Activated naive CD8-positive, alpha-beta T cell (primary cell): Measurements from ENCODE around the gene DNAH7.

Experiments used
- H3K27ac Mint-ChIP-seq: one replicate; pipeline ENCODE4 v1.8.0; 2021; ENCODE audit warnings: mixed read lengths
- H3K27me3 Mint-ChIP-seq: one replicate; pipeline ENCODE4 v1.8.0; 2021; ENCODE audit warnings: mixed read lengths
- H3K36me3 Mint-ChIP-seq: one replicate; pipeline ENCODE4 v1.8.0; 2021; ENCODE audit warnings: mixed read lengths
- H3K4me1 Mint-ChIP-seq: one replicate; pipeline ENCODE4 v1.8.0; 2021; ENCODE audit warnings: low read depth, mixed read lengths
- H3K4me3 Mint-ChIP-seq: one replicate; pipeline ENCODE4 v1.8.0; 2021; ENCODE audit warnings: mild to moderate bottlenecking, mixed read lengths
- H3K9me3 Mint-ChIP-seq: one replicate; pipeline ENCODE4 v1.8.0; 2021; ENCODE audit warnings: low read depth, mixed read lengths

The DNAH7 gene

GRCh38 chr2:195734931-195735330, 333.7 kb downstream of the DNAH7 start:
- Mint-ChIP-seq H3K4me1 (no peaks in the 10 kb centered on the region), H3K36me3 (peaks cover 47% of the 10 kb centered on the region), H3K27me3 (no peaks in the 10 kb centered on the region), H3K27ac (no peak overlapping the region), H3K9me3 (no peaks in the 10 kb centered on the region), H3K4me3 (no peak overlapping the region)

GRCh38 chr2:195734395-195734794, 334.2 kb downstream of the DNAH7 start:
- peaks cover 51% of the 10 kb centered on the region for H3K36me3 Mint-ChIP-seq
- no peak overlapping the region for H3K27ac Mint-ChIP-seq
- no peaks in the 10 kb centered on the region for H3K27me3 Mint-ChIP-seq
- no peaks in the 10 kb centered on the region for H3K9me3 Mint-ChIP-seq
- H3K4me3 Mint-ChIP-seq, result no peak overlapping the region
- H3K4me1 Mint-ChIP-seq, result no peaks in the 10 kb centered on the region

DNA sequence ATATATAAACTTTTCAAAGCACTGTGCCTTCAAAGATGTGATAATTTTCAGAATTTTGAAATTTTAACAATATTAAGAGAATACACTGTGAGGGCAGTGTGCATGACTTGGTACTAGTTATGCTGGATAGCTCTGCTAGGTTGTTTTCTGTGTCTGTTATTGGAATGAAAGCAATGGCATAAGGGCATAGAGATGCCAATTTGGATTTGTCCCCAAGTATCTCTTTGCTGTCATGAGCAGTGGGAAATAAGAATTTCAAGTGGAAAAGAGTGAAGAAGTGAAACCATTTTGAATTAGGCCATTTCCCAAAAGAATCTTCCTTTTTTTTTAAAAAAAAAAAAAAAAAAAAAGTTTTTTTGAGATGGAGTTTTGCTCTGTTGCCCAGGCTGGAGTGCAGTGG, 334.8 kb downstream of the DNAH7 start:
- Mint-ChIP-seq H3K27me3 (no peaks in the 10 kb centered on the region), H3K4me3 (no peak overlapping the region), H3K27ac (no peak overlapping the region), H3K9me3 (no peaks in the 10 kb centered on the region), H3K36me3 (peaks cover 49% of the 10 kb centered on the region), H3K4me1 (no peaks in the 10 kb centered on the region)

DNA sequence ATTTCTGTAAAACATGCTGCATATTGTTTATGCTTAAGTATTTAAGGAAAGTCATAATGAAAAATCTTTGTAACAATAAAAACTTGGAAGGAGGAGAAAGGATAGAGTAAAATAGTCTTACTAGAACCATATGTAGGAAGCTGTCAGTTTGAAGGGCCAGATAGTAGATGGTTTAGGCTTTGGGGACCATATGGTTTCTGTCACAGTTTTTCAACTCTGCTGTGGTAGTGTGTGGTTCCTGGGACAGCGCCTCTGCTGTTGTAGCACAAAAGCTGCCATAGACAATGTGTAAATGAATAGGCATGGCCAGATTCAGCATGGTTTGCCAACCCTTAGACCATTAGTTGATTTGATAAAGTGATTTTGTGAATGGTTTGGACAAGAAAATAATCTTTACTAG, 336.1 kb downstream of the DNAH7 start:
- H3K4me3 Mint-ChIP-seq, result no peak overlapping the region
- no peak overlapping the region for H3K27ac Mint-ChIP-seq
- no peaks in the 10 kb centered on the region for H3K4me1 Mint-ChIP-seq

GRCh38 chr2:195730912-195731311, 337.7 kb downstream of the DNAH7 start:
- no peak overlapping the region for H3K4me3 Mint-ChIP-seq
- H3K27ac Mint-ChIP-seq, result no peak overlapping the region
- no peaks in the 10 kb centered on the region for H3K4me1 Mint-ChIP-seq
- peaks cover 45% of the 10 kb centered on the region for H3K36me3 Mint-ChIP-seq
- H3K27me3 Mint-ChIP-seq, result no peaks in the 10 kb centered on the region
- no peaks in the 10 kb centered on the region for H3K9me3 Mint-ChIP-seq

More for the DNA sequence above, 336.1 kb downstream of the DNAH7 start:
- Mint-ChIP-seq H3K9me3 (no peaks in the 10 kb centered on the region), H3K27me3 (no peaks in the 10 kb centered on the region), H3K36me3 (peaks cover 43% of the 10 kb centered on the region)

DNA sequence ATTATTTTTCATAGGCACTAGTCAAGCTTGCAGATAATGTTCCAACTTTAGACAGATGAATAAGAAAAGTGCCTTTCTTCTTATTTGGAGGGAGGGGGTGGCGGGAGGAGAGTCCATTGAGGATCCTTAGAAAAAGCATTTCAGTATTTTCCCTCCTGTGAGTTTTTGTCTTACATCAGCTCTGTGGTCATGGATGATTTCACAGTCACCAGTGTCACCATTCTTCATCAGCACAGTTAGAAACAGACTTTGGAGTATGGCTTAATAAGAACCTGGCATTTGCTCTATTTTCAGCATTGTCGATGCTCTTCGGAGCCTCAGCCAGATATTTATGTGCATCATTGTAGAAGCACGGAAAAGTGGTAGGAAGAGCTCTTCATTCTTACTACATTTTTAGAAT, 341.5 kb downstream of the DNAH7 start:
- Mint-ChIP-seq H3K27me3 (no peaks in the 10 kb centered on the region), H3K36me3 (peaks cover 47% of the 10 kb centered on the region), H3K9me3 (no peaks in the 10 kb centered on the region), H3K27ac (no peak overlapping the region), H3K4me3 (no peak overlapping the region), H3K4me1 (no peaks in the 10 kb centered on the region)

DNA sequence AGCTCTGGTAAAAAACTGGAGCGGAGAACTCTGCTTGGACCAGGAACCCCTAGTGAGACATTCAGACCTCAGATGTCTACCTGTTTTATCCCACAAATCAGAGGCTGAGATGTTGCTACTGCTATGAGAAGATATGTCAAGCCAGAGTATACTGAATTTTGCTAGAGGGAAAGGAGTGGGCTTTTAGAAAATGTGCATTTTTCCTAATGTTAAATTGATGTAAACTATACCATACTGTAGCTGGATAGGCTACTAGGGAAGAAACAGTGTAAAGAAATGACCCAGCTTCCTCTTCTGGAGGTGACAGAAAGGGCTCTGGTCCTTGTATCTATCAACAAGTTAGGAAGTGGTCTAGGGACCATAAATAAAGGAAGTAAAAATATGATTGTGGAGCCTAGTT, 346.6 kb downstream of the DNAH7 start:
- Mint-ChIP-seq H3K27ac (no peak overlapping the region), H3K27me3 (no peaks in the 10 kb centered on the region), H3K36me3 (peaks cover 35% of the 10 kb centered on the region), H3K4me3 (no peak overlapping the region), H3K4me1 (peaks cover 3% of the 10 kb centered on the region), H3K9me3 (no peaks in the 10 kb centered on the region)

DNA sequence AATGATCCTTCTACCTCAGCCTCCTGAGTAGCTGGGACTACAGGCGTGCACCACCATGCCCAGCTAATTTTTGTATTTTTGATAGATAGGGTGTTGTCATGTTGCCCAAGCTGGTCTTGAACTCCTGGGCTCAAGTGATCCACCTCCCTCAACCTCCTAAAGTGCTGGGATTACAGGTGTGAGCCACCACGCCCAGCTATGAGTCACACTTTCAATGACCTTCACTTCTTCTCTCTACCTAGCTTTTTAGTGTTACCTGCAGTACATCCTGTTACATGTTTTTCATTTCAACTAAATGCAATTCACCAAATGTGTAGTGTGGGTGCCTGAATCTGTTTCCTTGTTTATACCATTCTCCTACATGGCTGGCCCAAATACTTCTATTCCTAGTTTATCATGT, 347.6 kb downstream of the DNAH7 start:
- Mint-ChIP-seq H3K4me1 (peaks cover 3% of the 10 kb centered on the region), H3K27me3 (no peaks in the 10 kb centered on the region), H3K9me3 (no peaks in the 10 kb centered on the region), H3K36me3 (peaks cover 42% of the 10 kb centered on the region), H3K4me3 (no peak overlapping the region), H3K27ac (no peak overlapping the region)

DNA sequence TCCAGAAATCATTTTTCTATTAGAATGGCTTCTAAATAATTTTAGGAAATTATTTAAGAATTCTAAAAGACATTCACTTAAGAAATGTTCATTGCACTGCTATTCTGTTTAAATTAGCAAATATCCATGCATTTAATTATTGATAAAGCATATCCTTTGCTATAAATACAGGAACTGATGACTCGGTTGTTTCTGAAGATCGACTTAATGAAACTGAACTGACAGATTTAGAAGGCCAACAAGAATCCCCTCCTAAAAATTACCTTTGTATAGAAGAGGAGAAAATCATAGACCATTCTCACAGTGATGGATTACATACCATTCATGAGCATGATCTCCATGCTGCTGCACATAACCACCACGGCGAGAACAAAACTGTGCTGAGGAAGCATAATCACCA, 352.2 kb downstream of the DNAH7 start:
- peaks cover 3% of the 10 kb centered on the region for H3K4me1 Mint-ChIP-seq
- no peak overlapping the region for H3K27ac Mint-ChIP-seq
- no peaks in the 10 kb centered on the region for H3K9me3 Mint-ChIP-seq
- H3K36me3 Mint-ChIP-seq, result peaks cover 43% of the 10 kb centered on the region
- no peaks in the 10 kb centered on the region for H3K27me3 Mint-ChIP-seq
- no peak overlapping the region for H3K4me3 Mint-ChIP-seq

DNA sequence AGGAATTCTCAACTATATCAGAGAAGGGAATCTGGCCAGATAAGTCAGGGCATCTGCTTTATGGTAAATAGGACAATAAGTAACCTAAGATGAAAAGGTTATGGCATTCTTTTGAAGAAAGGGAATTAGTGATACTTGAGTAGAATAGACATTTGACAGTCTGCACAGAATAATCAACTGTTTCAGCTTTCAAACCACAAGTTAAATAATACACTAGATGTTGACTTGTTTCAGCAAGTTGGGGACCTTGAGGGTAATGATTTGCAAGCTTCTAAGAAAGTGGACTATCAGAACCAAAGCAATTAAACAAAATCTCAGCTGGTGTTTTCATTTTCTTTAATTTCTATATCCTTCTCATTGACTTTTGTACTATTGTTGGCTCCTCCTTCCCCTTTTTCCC, 357.2 kb downstream of the DNAH7 start:
- peaks cover 34% of the 10 kb centered on the region for H3K36me3 Mint-ChIP-seq
- H3K27me3 Mint-ChIP-seq, result no peaks in the 10 kb centered on the region
- H3K9me3 Mint-ChIP-seq, result no peaks in the 10 kb centered on the region
- H3K27ac Mint-ChIP-seq, result no peak overlapping the region
- no peak overlapping the region for H3K4me3 Mint-ChIP-seq
- H3K4me1 Mint-ChIP-seq, result peaks cover 4% of the 10 kb centered on the region

DNA sequence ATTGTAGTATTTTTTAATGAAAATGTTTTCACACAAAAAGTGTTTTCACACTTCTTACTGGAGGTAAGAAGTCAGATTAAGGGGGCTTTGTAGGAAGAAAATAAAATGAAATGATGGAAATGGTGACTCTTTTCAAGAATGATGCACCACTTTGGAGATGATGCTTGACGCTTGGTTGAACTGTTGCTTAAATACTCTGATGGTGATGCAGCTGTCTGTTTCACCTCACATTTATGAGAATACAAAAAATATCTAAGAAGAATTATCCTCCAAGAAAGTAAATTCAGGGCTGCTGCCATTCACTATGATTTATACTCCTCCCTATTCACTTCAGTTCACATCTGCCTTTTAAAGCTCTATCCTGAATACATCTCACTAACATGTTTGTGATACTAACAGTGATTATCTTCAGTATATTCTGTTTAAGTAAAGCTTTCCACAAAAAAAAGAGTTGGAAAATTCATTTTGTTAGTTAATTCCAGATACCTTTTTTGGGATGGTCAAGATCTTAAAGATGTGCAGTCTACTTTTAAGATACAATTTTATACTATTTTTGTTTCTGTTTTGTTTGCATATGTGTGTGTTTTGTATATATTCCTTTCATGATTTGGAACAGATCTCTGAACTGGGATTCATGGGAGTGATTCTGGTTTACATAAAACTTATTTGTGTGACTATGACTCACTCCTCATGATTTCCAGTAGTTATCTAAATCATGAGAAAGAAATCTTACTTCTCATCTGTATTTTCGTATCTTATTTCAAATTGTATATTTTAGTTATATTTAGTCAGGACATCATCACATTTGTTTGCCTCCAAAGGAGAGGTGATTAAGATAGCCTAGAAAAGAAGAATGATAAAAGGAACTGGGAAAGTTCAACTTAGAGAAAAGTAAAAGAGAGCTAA, 358.5 kb downstream of the DNAH7 start:
- no peak overlapping the region for H3K4me3 Mint-ChIP-seq
- peaks cover 8% of the 10 kb centered on the region for H3K4me1 Mint-ChIP-seq
- H3K27me3 Mint-ChIP-seq, result no peaks in the 10 kb centered on the region
- H3K36me3 Mint-ChIP-seq, result peaks cover 26% of the 10 kb centered on the region
- no peak overlapping the region for H3K27ac Mint-ChIP-seq
- H3K9me3 Mint-ChIP-seq, result no peaks in the 10 kb centered on the region

- H3K27ac Mint-ChIP-seq, result no peak overlapping the region
- no peak overlapping the region for H3K4me3 Mint-ChIP-seq
- H3K4me1 Mint-ChIP-seq, result peaks cover 17% of the 10 kb centered on the region
- H3K27me3 Mint-ChIP-seq, result no peaks in the 10 kb centered on the region
- H3K36me3 Mint-ChIP-seq, result peaks cover 23% of the 10 kb centered on the region
- H3K9me3 Mint-ChIP-seq, result peaks cover under 1% of the 10 kb centered on the region
These were observed 362.3 kb downstream of the DNAH7 start for GRCh38 chr2:195706161-195706900.

DNA sequence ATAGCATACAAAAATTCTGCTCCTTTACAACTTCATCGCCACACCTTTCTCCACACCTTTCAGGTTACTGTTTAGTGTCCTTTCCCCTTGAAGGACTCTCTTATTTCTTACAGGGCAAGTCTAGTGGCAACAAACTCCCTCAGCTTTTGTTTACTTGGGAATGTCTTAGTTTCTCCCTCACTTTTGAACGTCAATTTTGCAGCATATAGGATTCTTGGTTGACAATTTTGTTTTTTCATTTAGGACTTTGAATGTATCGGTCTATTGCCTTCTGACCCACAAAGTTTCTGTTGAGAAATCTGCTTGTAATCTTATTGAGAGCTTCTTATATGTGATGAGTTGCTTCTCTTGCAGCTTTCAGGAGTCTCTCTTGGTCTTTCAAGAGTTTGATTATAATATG, 368.2 kb downstream of the DNAH7 start:
- H3K9me3 Mint-ChIP-seq, result peaks cover 23% of the 10 kb centered on the region
- H3K4me1 Mint-ChIP-seq, result peaks cover 24% of the 10 kb centered on the region
- no peak overlapping the region for H3K27ac Mint-ChIP-seq
- H3K27me3 Mint-ChIP-seq, result no peaks in the 10 kb centered on the region
- H3K4me3 Mint-ChIP-seq, result no peak overlapping the region
- H3K36me3 Mint-ChIP-seq, result peaks cover 49% of the 10 kb centered on the region

GRCh38 chr2:195697681-195698220, 370.9 kb downstream of the DNAH7 start:
- no peak overlapping the region for H3K27ac Mint-ChIP-seq
- peaks cover 23% of the 10 kb centered on the region for H3K9me3 Mint-ChIP-seq
- no peaks in the 10 kb centered on the region for H3K27me3 Mint-ChIP-seq
- no peak overlapping the region for H3K4me3 Mint-ChIP-seq
- peaks cover 62% of the 10 kb centered on the region for H3K36me3 Mint-ChIP-seq
- peaks cover 38% of the 10 kb centered on the region for H3K4me1 Mint-ChIP-seq

DNA sequence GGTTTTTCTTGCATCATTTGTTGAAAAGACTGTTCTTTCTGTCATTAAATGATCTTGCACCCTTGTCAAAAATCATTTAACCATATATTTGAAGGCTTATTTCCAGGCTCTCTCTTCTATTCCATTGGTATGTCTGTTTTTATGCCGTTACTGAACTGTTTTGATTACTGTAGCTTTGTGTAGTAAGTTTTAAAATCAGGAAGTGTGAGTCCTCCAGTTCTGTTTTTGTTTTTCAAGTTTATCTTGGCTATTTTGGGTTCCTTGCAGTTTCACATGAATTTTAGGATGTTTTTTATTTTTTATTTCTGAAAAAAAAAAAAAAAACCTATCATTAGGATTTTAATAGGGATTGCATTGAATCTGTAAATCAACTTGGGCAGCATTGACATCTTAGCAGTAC, 372.6 kb downstream of the DNAH7 start:
- Mint-ChIP-seq H3K27ac (no peak overlapping the region), H3K27me3 (no peaks in the 10 kb centered on the region), H3K4me1 (peaks cover 49% of the 10 kb centered on the region), H3K36me3 (peaks cover 70% of the 10 kb centered on the region), H3K9me3 (peaks cover 31% of the 10 kb centered on the region), H3K4me3 (no peak overlapping the region)
